ENCODE measurements around the gene SLC66A1. TPM values are rescaled to one million over a fixed set of nuclear protein-coding genes. Genes with fewer than 3 reads are reported as not detected.
A peak's percentile ranks its signal among the peaks of the same experiment; 100 is the strongest.

The SLC66A1 gene
- total and polyA plus RNA-seq, 9 of the 15 experiments (the other 6 are each of a cell fraction or from before 2014, with no cell fraction given): 1.2 to 40.8 (median 18.6) TPM

- TF ChIP-seq ATF4 (CRISPR knock-in tag; IDR thresholded peaks at IDR 0.05): no peak
- no peak for TF ChIP-seq ATF6 (CRISPR knock-in tag; IDR thresholded peaks at IDR 0.05)
- TF ChIP-seq NR4A1 (CRISPR knock-in tag; IDR thresholded peaks at IDR 0.05): no peak
- TF ChIP-seq NR4A1 (tag; IDR thresholded peaks at IDR 0.05): no peak
Observed at GRCh38 chr1:19347533-19348172, 35.5 kb downstream of the SLC66A1 start (continued).

- intact Hi-C loops (cut with micrococcal nuclease) (no loop called here), in situ Hi-C loops (cut with MboI) (no loop called here)
- Histone ChIP-seq H3K4me2 (ENCODE audit: insufficient read depth, low read length) (no peak overlapping the region), H3K9ac (ENCODE audit: insufficient read depth in 1 of 2, low read depth in 2 of 2, low read length in 2 of 2) (no peak overlapping the region), H3K9me1 (ENCODE audit: control insufficient read depth, insufficient read depth, low read length) (no peaks in the 10 kb centered on the region), H3K4me3 (no peak overlapping the region), H4K20me1 (replicated peaks; ENCODE audit: control insufficient read depth, insufficient read depth, low read length) (peaks cover 6% of the 10 kb centered on the region; the same call in 1 of the 2 replicates), H3K4me1 (replicated peaks in 1 of 2; ENCODE audit: control insufficient read depth in 2 of 2, insufficient read depth in 2 of 2, low read length in 2 of 2) (peaks cover 0 to 27% of the 10 kb centered on the region in 2 experiments; a peak in 3 of 5 replicates), H3K9me3 (replicated peaks; ENCODE audit: control insufficient read depth, insufficient read depth, low read depth, low read length) (no peaks in the 10 kb centered on the region), H3K27ac (ENCODE audit: extremely low read depth, low read depth, low read length) (no peak overlapping the region), H3K27me3 (ENCODE audit: control insufficient read depth in 2 of 2, insufficient read depth in 2 of 2, low read length in 2 of 2) (no peaks in the 10 kb centered on the region), H2AFZ (ENCODE audit: low read depth, low read length) (no peak overlapping the region), H3K36me3 (ENCODE audit: control insufficient read depth, insufficient read depth, low read length) (peaks cover 45% of the 10 kb centered on the region; the same call in 2 of the 3 replicates), H3K79me2 (ENCODE audit: control insufficient read depth, insufficient read depth, low read length) (no peaks in the 10 kb centered on the region)
- 75% methylated on average over 15 of the region's 15 CpGs for WGBS (ENCODE audit: insufficient coverage, low coverage, missing lambda C conversion rate)
- POLR2A ChIA-PET: interaction anchor here (0.6 kb wide), 2 partner anchors 879 to 1130 kb away, joined by 3 read pairs; no protein-coding TSS in a partner anchor
- DNase-seq (ENCODE audit: extremely low read depth in 1 of 4, low spot score in 3 of 4): no peak
- no peak for ATAC-seq
- TF ChIP-seq TSC22D4 (tag; IDR thresholded peaks at IDR 0.05) (no peak), TCFL5 (CRISPR knock-in tag; conservative IDR thresholded peaks at IDR 0.05) (no peak), ZNF124 (CRISPR knock-in tag; IDR thresholded peaks at IDR 0.05) (no peak), EHMT2 (IDR thresholded peaks at IDR 0.05) (no peak), ZNF740 (CRISPR knock-in tag; IDR thresholded peaks at IDR 0.05) (peak; percentile 70; the same call in 1 of the 2 replicates), ZNF740 (tag; IDR thresholded peaks at IDR 0.05) (no peak), ZNF717 (CRISPR knock-in tag; IDR thresholded peaks at IDR 0.05) (no peak)
- BruUV-seq (replicated peaks): no TSS peak
- CTCF ChIA-PET (ENCODE audit: low intra/inter-chr PET ratio): no interaction called here
- no peak for FAIRE-seq
Observed at GRCh38 chr1:19348441-19349198, 36.5 kb downstream of the SLC66A1 start.

All from K562 (cell line).